ENCODE results near the gene ZSWIM9. TPM values are rescaled to one million over a fixed set of nuclear protein-coding genes. Genes with fewer than 3 reads are reported as not detected.
"Not testable (repeated sequence)": the region's sequence is repeated elsewhere in the genome, so short reads cannot be mapped to it uniquely, and the experiment has no call there.

Gene ZSWIM9
- polyA plus RNA-seq, 1 donor from 2014 or later: 2.6 TPM

- Histone ChIP-seq H4K20me1 (ENCODE audit: insufficient read depth) (no peaks in the 10 kb centered on the region), H3K27ac (ENCODE audit: low read length) (no peak overlapping the region), H3K9me3 (ENCODE audit: low read length) (no peaks in the 10 kb centered on the region), H3K4me2 (ENCODE audit: low read length) (no peak overlapping the region), H3K27me3 (ENCODE audit: insufficient read depth, low read depth, low read length) (no peaks in the 10 kb centered on the region), H3K4me3 (ENCODE audit: low read length) (no peak overlapping the region), H3K9ac (ENCODE audit: low read length) (no peak overlapping the region), H3F3A (ENCODE audit: insufficient read depth, low read length, poor library complexity, severe bottlenecking) (no peaks in the 10 kb centered on the region), H3K9me2 (ENCODE audit: insufficient read depth, low read length) (no peaks in the 10 kb centered on the region), H3K36me3 (ENCODE audit: insufficient read depth, low read length) (no peaks in the 10 kb centered on the region), H2AFZ (ENCODE audit: low read depth, low read length) (no peak overlapping the region), H3K79me2 (replicated peaks; ENCODE audit: insufficient read depth, low read length) (no peaks in the 10 kb centered on the region)
- TF ChIP-seq CTCF (IDR thresholded peaks at IDR 0.05; ENCODE audit: poor library complexity, severe bottlenecking) (no peak), EP300 (conservative IDR thresholded peaks at IDR 0.05; ENCODE audit: poor library complexity, severe bottlenecking) (peak; percentile 51), SMC3 (conservative IDR thresholded peaks at IDR 0.05; ENCODE audit: poor library complexity) (no peak), RAD21 (conservative IDR thresholded peaks at IDR 0.05) (no peak)
These were observed 68.6 kb downstream of the ZSWIM9 start for GRCh38 chr19:48239120-48239519.

- H3K27ac ChIP-seq (ENCODE audit: low read length): no peak overlapping the region
- no peaks in the 10 kb centered on the region for H3K9me3 ChIP-seq (ENCODE audit: low read length)
- no peaks in the 10 kb centered on the region for H3K27me3 ChIP-seq (ENCODE audit: insufficient read depth, low read depth, low read length)
- no peak overlapping the region for H3K4me3 ChIP-seq (ENCODE audit: low read length)
- no peaks in the 10 kb centered on the region for H3K9me2 ChIP-seq (ENCODE audit: insufficient read depth, low read length)
- no peak overlapping the region for H3K9ac ChIP-seq (ENCODE audit: low read length)
- TF ChIP-seq POLR2AphosphoS5 (IDR thresholded peaks at IDR 0.05) (no peak), SMC3 (conservative IDR thresholded peaks at IDR 0.05; ENCODE audit: poor library complexity) (no peak), EZH2 (IDR thresholded peaks at IDR 0.05; ENCODE audit: borderline replicate concordance, insufficient read depth, low read length, poor library complexity, severe bottlenecking) (no peak), MXI1 (conservative IDR thresholded peaks at IDR 0.05; ENCODE audit: poor library complexity, severe bottlenecking) (no peak)
- TF ChIP-seq, protein P1, sequence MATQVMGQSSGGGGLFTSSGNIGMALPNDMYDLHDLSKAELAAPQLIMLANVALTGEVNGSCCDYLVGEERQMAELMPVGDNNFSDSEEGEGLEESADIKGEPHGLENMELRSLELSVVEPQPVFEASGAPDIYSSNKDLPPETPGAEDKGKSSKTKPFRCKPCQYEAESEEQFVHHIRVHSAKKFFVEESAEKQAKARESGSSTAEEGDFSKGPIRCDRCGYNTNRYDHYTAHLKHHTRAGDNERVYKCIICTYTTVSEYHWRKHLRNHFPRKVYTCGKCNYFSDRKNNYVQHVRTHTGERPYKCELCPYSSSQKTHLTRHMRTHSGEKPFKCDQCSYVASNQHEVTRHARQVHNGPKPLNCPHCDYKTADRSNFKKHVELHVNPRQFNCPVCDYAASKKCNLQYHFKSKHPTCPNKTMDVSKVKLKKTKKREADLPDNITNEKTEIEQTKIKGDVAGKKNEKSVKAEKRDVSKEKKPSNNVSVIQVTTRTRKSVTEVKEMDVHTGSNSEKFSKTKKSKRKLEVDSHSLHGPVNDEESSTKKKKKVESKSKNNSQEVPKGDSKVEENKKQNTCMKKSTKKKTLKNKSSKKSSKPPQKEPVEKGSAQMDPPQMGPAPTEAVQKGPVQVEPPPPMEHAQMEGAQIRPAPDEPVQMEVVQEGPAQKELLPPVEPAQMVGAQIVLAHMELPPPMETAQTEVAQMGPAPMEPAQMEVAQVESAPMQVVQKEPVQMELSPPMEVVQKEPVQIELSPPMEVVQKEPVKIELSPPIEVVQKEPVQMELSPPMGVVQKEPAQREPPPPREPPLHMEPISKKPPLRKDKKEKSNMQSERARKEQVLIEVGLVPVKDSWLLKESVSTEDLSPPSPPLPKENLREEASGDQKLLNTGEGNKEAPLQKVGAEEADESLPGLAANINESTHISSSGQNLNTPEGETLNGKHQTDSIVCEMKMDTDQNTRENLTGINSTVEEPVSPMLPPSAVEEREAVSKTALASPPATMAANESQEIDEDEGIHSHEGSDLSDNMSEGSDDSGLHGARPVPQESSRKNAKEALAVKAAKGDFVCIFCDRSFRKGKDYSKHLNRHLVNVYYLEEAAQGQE (IDR thresholded peaks at IDR 0.05; ENCODE audit: borderline replicate concordance): no peak
- no peaks in the 10 kb centered on the region for H3K79me2 ChIP-seq (replicated peaks; ENCODE audit: insufficient read depth, low read length)
- H3K4me2 ChIP-seq (ENCODE audit: low read length): no peak overlapping the region
- H4K20me1 ChIP-seq (ENCODE audit: insufficient read depth): no peaks in the 10 kb centered on the region
- H2AFZ ChIP-seq (ENCODE audit: low read depth, low read length): no peak overlapping the region
- H3F3A ChIP-seq (ENCODE audit: insufficient read depth, low read length, poor library complexity, severe bottlenecking): no peaks in the 10 kb centered on the region
- H3K36me3 ChIP-seq (ENCODE audit: insufficient read depth, low read length): no peaks in the 10 kb centered on the region
These were observed 69.2 kb downstream of the ZSWIM9 start for GRCh38 chr19:48239582-48240141.

DNA sequence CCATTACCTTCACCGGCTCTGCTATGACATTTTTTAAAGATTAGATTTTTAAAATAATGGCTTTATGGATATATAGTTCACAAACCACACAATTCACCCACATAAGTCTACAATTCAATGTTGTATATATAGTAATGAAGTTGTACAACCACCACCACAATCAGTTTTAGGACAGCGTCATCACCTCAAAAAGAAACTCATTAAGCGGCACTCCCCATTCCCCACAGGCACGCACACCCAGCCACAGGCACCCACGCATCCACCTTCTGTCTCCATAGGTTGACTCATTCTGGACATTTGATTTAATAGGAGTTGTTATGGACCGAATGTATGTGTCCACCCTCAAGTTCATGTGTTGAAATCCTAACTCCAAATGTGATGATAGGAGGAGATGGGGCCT lies 71.3 kb downstream of the ZSWIM9 start:
- H3K4me2 ChIP-seq (ENCODE audit: low read length); H3K9me3 ChIP-seq (ENCODE audit: low read length); H3K36me3 ChIP-seq (ENCODE audit: insufficient read depth, low read length); H3F3A ChIP-seq (ENCODE audit: insufficient read depth, low read length, poor library complexity, severe bottlenecking); H3K9ac ChIP-seq (ENCODE audit: low read length); H2AFZ ChIP-seq (ENCODE audit: low read depth, low read length); H3K9me2 ChIP-seq (ENCODE audit: insufficient read depth, low read length); H4K20me1 ChIP-seq (ENCODE audit: insufficient read depth); H3K79me2 ChIP-seq (replicated peaks; ENCODE audit: insufficient read depth, low read length); H3K27me3 ChIP-seq (ENCODE audit: insufficient read depth, low read depth, low read length); H3K27ac ChIP-seq (ENCODE audit: low read length); H3K4me3 ChIP-seq (ENCODE audit: low read length): not testable (repeated sequence)
